ENCODE measurements around the gene ARPP21. TPM values are rescaled to one million over a fixed set of nuclear protein-coding genes. Genes with fewer than 3 reads are reported as not detected.

ARPP21 gene
- total RNA-seq, 1 donor from 2014 or later = not detected

DNA sequence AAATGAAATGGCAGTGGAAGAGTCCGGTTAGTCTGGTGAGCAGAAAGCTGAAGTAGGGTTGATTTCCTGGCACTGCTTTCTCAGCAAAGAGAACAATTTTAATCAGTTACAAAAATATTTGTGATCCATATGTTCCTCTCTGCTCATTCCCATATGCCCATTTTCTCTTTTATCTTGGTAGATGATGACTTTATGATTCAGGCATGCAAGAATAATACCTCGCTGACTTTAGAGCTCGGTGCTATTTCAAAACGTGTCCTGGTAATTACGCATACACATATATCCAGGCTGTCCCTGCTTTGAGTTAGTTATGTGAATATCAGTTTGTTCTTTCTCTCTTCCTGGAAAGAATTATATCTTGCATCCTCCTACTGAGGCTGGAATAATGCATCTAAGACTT is 38.5 kb downstream of the ARPP21 start:
- Histone ChIP-seq H3K4me3 (no peak overlapping the region), H3K4me1 (no peaks in the 10 kb centered on the region), H3K27ac (no peak overlapping the region), H3K9me3 (no peaks in the 10 kb centered on the region), H3K27me3 (ENCODE audit: low read depth) (peaks cover 5% of the 10 kb centered on the region), H3K36me3 (no peaks in the 10 kb centered on the region)
- no peak for TF ChIP-seq CTCF (IDR thresholded peaks at IDR 0.05)
- no peak for ATAC-seq
- intact Hi-C loops (cut with DNase I) = no loop called here
- no peak for DNase-seq

- no peak overlapping the region for H3K4me3 ChIP-seq
Measured at GRCh38 chr3:35678643-35679161, 39.4 kb downstream of the ARPP21 start.

GRCh38 chr3:35679409-35680080 is 40.2 kb downstream of the ARPP21 start:
- H3K4me1 ChIP-seq = no peaks in the 10 kb centered on the region
- DNase-seq (no peak), ATAC-seq (no peak)
- no peaks in the 10 kb centered on the region for H3K36me3 ChIP-seq
- no peaks in the 10 kb centered on the region for H3K9me3 ChIP-seq
- intact Hi-C loops (cut with DNase I) = no loop called here
- no peak for TF ChIP-seq CTCF (IDR thresholded peaks at IDR 0.05)
- H3K27ac ChIP-seq = no peak overlapping the region
- H3K27me3 ChIP-seq (ENCODE audit: low read depth) = peaks cover 5% of the 10 kb centered on the region
- no peak overlapping the region for H3K4me3 ChIP-seq

More at GRCh38 chr3:35678643-35679161, 39.4 kb downstream of the ARPP21 start:
- Histone ChIP-seq H3K36me3 (no peaks in the 10 kb centered on the region), H3K9me3 (no peaks in the 10 kb centered on the region), H3K4me1 (no peaks in the 10 kb centered on the region), H3K27ac (no peak overlapping the region), H3K27me3 (ENCODE audit: low read depth) (peaks cover 5% of the 10 kb centered on the region)
- no peak for ATAC-seq
- no peak for TF ChIP-seq CTCF (IDR thresholded peaks at IDR 0.05)
- intact Hi-C loops (cut with DNase I) = no loop called here
- no peak for DNase-seq

- Histone ChIP-seq H3K9me3 (no peaks in the 10 kb centered on the region), H3K27me3 (ENCODE audit: low read depth) (peaks cover 5% of the 10 kb centered on the region), H3K4me1 (no peaks in the 10 kb centered on the region), H3K4me3 (no peak overlapping the region), H3K27ac (no peak overlapping the region), H3K36me3 (no peaks in the 10 kb centered on the region)
- TF ChIP-seq CTCF (IDR thresholded peaks at IDR 0.05) = no peak
- ATAC-seq = no peak
- DNase-seq = no peak
- intact Hi-C loops (cut with DNase I) = no loop called here
Measured at GRCh38 chr3:35680866-35681650, 41.7 kb downstream of the ARPP21 start.

DNA sequence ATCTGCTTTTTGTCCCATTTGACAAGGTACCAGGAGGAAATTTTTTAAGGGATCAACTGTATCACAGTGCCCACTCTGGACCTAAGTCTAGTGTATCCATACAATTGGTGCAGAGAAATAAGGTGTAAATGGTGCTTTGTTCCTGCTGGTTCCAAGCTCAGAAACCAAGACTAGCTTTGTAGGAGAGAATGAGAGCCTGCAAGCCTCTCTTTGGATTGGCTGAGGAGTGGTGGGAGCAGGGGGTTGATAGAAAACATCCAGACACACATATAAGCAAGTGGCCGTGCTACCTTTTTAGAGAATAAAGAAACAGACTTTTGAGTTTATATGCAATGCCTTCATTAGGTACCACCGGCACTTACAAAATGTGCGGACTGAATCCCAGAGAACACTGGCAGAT is 45.8 kb downstream of the ARPP21 start:
- TF ChIP-seq CTCF (IDR thresholded peaks at IDR 0.05) = no peak
- Histone ChIP-seq H3K27ac (no peak overlapping the region), H3K4me3 (no peak overlapping the region), H3K36me3 (no peaks in the 10 kb centered on the region), H3K9me3 (no peaks in the 10 kb centered on the region), H3K4me1 (no peaks in the 10 kb centered on the region), H3K27me3 (ENCODE audit: low read depth) (peaks cover 5% of the 10 kb centered on the region)
- no peak for ATAC-seq
- DNase-seq = no peak
- intact Hi-C loops (cut with DNase I) = no loop called here

All from lower lobe of right lung (tissue), 2 donors.